ENCODE results near the gene TBCCD1.

- TF ChIP-seq CTCF (IDR thresholded peaks at IDR 0.05), result no peak
- TF ChIP-seq POLR2AphosphoS5 (IDR thresholded peaks at IDR 0.05), result no peak
Measured at GRCh38 chr3:186564586-186564985, 2.6 kb downstream of the TBCCD1 start.

Measured in esophagus muscularis mucosa (tissue), 3 donors.